Cardiac fibroblast (primary cell): ENCODE measurements around the gene HMGN4.

Experiments
- DNase-seq, 2 donors: peaks; one replicate each; pipeline versions ENCODE4 v3.0.0 to v3.0.0-alpha.2; 2010; ENCODE audit warnings: low read depth in 2 of 2
- H3K4me3 ChIP-seq, 2 donors: replicated peaks in 1 of 2; 1 replicate in 1 of 2; 2 replicates in 1 of 2; pipeline ENCODE4 v1.5.1; 2011; ENCODE audit warnings: low read depth in 2 of 2, low read length in 2 of 2, mild to moderate bottlenecking in 2 of 2, moderate library complexity in 1 of 2
- CTCF ChIP-seq: IDR thresholded peaks from one replicate; pipeline ENCODE4 v1.5.1; 2011; ENCODE audit warnings: low read depth, mild to moderate bottlenecking, low read length, inconsistent platforms

HMGN4 gene

GRCh38 chr6:26524722-26525370 lies 13.3 kb upstream of the HMGN4 start:
- no peak for TF ChIP-seq CTCF
- no peak overlapping the region for H3K4me3 ChIP-seq
- DNase-seq, result no peak

DNA sequence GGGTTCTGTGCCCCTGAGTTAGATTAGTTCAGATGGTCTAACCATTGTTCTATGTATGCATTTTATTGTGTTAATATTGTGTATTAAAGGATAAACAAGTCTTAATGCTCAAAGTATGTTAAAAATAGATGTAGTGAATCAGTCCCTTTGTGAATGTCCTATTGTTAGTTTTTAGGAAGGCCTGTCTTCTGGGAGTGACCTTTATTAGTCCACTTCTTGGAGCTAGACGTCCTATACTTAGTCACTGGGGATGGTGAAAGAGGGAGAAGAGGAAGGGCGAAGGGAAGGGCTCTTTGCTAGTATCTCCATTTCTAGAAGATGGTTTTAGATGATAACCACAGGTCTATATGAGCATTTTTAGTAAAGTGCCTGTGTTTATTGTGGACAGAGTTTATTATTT lies 12.3 kb upstream of the HMGN4 start:
- no peak overlapping the region for H3K4me3 ChIP-seq
- no peak for TF ChIP-seq CTCF
- DNase-seq, result peak in 1 of 2 donors; percentile 68

- H3K4me3 ChIP-seq, result no peak overlapping the region
- no peak for DNase-seq
- TF ChIP-seq CTCF, result no peak
Measured at GRCh38 chr6:26526928-26527327, 11.2 kb upstream of the HMGN4 start.

GRCh38 chr6:26530203-26530602 lies 8.0 kb upstream of the HMGN4 start:
- TF ChIP-seq CTCF, result no peak
- DNase-seq, result no peak
- no peak overlapping the region for H3K4me3 ChIP-seq

GRCh38 chr6:26531897-26532296 lies 6.3 kb upstream of the HMGN4 start:
- DNase-seq, result no peak
- no peak for TF ChIP-seq CTCF

GRCh38 chr6:26532699-26533531 lies 5.3 kb upstream of the HMGN4 start:
- TF ChIP-seq CTCF, result no peak
- DNase-seq, result peak; percentile 92 to 97
- H3K4me3 ChIP-seq, result peak overlapping the region; percentile 56 to 71

More at GRCh38 chr6:26531897-26532296, 6.3 kb upstream of the HMGN4 start:
- H3K4me3 ChIP-seq, result no peak overlapping the region
